ENCODE data around the gene NFS1.

The NFS1 gene

GRCh38 chr20:35702051-35702823 is 3.1 kb upstream of the NFS1 start:
- no peak for FAIRE-seq

GRCh38 chr20:35700625-35701148 is 1.5 kb upstream of the NFS1 start:
- FAIRE-seq (no peak), DNase-seq (ENCODE audit: insufficient read length, low spot score) (no peak)
- TF ChIP-seq, protein P1, sequence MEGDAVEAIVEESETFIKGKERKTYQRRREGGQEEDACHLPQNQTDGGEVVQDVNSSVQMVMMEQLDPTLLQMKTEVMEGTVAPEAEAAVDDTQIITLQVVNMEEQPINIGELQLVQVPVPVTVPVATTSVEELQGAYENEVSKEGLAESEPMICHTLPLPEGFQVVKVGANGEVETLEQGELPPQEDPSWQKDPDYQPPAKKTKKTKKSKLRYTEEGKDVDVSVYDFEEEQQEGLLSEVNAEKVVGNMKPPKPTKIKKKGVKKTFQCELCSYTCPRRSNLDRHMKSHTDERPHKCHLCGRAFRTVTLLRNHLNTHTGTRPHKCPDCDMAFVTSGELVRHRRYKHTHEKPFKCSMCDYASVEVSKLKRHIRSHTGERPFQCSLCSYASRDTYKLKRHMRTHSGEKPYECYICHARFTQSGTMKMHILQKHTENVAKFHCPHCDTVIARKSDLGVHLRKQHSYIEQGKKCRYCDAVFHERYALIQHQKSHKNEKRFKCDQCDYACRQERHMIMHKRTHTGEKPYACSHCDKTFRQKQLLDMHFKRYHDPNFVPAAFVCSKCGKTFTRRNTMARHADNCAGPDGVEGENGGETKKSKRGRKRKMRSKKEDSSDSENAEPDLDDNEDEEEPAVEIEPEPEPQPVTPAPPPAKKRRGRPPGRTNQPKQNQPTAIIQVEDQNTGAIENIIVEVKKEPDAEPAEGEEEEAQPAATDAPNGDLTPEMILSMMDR (IDR thresholded peaks at IDR 0.05; ENCODE audit: insufficient read depth, missing control alignments): no peak

More at GRCh38 chr20:35702051-35702823, 3.1 kb upstream of the NFS1 start:
- DNase-seq (ENCODE audit: insufficient read length, low spot score): no peak
- TF ChIP-seq, protein P1 (IDR thresholded peaks at IDR 0.05; ENCODE audit: insufficient read depth, missing control alignments): no peak

GRCh38 chr20:35699957-35700624 is 939 bp upstream of the NFS1 start:
- TF ChIP-seq, protein P1 (IDR thresholded peaks at IDR 0.05; ENCODE audit: insufficient read depth, missing control alignments): no peak
- DNase-seq (ENCODE audit: insufficient read length, low spot score) (no peak), FAIRE-seq (no peak)

DNA sequence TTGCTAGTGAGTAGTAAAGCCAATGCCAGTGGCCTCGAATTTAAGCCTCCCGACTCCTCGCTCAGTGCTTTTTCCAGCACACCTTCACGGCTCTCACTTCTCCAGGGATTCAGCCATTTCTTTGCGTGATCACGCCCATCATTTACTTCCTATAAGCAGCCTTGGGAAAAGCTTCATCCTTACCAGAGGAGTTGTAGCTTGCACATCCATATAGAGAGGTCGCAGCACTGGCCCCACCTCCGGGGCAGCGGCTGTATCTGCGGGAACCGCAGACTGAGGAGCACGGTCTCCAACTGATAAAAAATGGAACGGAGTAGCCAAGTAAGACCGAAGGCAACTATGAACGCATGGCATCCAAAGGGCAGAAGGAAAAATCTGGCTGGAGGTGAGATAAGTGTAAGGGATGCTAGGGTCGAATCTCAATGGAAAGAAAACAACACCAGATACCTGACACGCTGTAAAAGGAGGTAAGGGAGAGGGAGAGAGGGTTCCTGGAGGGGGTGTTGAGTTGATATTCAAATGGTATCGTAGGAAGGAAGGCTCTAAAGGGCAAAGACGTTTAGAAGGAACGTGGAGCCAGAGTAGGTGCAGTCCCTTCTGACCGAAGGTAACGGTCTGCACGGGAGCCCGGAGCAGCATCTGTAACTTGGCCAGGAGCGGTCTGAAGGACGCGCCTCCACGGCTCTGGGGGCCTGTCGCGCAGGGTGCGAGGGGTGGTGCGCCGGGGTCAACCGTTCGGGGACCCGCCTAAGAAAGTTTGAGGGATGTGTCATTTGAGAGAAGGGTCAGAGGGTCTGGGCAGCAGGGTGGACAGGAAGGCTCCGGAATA is 640 bp downstream of the NFS1 start:
- TF ChIP-seq, protein P1 (IDR thresholded peaks at IDR 0.05; ENCODE audit: insufficient read depth, missing control alignments): no peak

GRCh38 chr20:35697696-35698297 is 1.4 kb downstream of the NFS1 start:
- TF ChIP-seq, protein P1 (IDR thresholded peaks at IDR 0.05; ENCODE audit: insufficient read depth, missing control alignments): no peak
- no peak for FAIRE-seq
- DNase-seq (ENCODE audit: insufficient read length, low spot score): no peak

More for the DNA sequence above, 640 bp downstream of the NFS1 start:
- FAIRE-seq: no peak
- no peak for DNase-seq (ENCODE audit: insufficient read length, low spot score)

- TF ChIP-seq, protein P1 (IDR thresholded peaks at IDR 0.05; ENCODE audit: insufficient read depth, missing control alignments): no peak
- FAIRE-seq: no peak
- no peak for DNase-seq (ENCODE audit: insufficient read length, low spot score)
Measured at GRCh38 chr20:35695978-35696377, 3.2 kb downstream of the NFS1 start.

Measured in D721Med (cell line).